CD4-positive, alpha-beta T cell (primary cell): ENCODE results near the gene PNPLA1. TPM values are rescaled to one million over a fixed set of nuclear protein-coding genes. Genes with fewer than 3 reads are reported as not detected.

ENCODE experiments used
- ATAC-seq: fragments of 200-7000 bp; cut with Tn5 transposase; one replicate; pipeline ENCODE4 v1.10.0; 2022; ENCODE audit warnings: mild to moderate bottlenecking; ENCODE audit not compliant: poor library complexity
- CTCF ChIA-PET: fragments of 350-600 bp; sonication (Branson Sonifier 250); formaldehyde crosslinking; loops from one replicate; lab custom pipeline; 2021; ENCODE audit warnings: antibody characterized with exemption, inconsistent platforms; lab: Charles Lee
- POLR2A ChIA-PET: fragments of 350-600 bp; sonication (Branson Sonifier 250); formaldehyde crosslinking; loops from one replicate; lab custom pipeline; 2021; ENCODE audit warnings: antibody characterized with exemption, inconsistent platforms; lab: Charles Lee
- DNase-seq, 14 experiments: peaks; one replicate each; pipeline ENCODE4 v3.0.0-alpha.2; 2013 to 2020; ENCODE audit warnings: mixed read lengths in 2 of 14
- H3K27ac ChIP-seq, 2 donors: one replicate each; pipeline versions ENCODE4 v1.5.1 to v1.7.0; 2013; ENCODE audit warnings: low read length in 2 of 2, low read depth in 1 of 2, mild to moderate bottlenecking in 1 of 2
- H3K27me3 ChIP-seq, 2 experiments: 1 replicate in 1 of 2; 2 replicates in 1 of 2; pipeline versions ENCODE4 v1.6.1 to v1.7.0; 2013; ENCODE audit warnings: low read length in 2 of 2, control low read depth in 1 of 2, mild to moderate bottlenecking in 1 of 2, moderate library complexity in 1 of 2; ENCODE audit not compliant: insufficient read depth in 2 of 2, control insufficient read depth in 1 of 2
- H3K36me3 ChIP-seq: one replicate; pipeline ENCODE4 v1.6.1; 2013; ENCODE audit warnings: low read length, control low read depth; ENCODE audit not compliant: insufficient read depth
- H3K4me1 ChIP-seq: one replicate; pipeline ENCODE4 v1.6.1; 2013; ENCODE audit warnings: low read length, control low read depth; ENCODE audit not compliant: insufficient read depth
- H3K4me3 ChIP-seq: one replicate; pipeline ENCODE4 v1.5.1; 2013; ENCODE audit warnings: mild to moderate bottlenecking, low read length, moderate library complexity
- H3K9me3 ChIP-seq, 2 experiments: 1 replicate in 1 of 2; 2 replicates in 1 of 2; pipeline versions ENCODE4 v1.6.1 to v1.7.0; 2013; ENCODE audit warnings: low read length in 2 of 2, mild to moderate bottlenecking in 2 of 2, control low read depth in 1 of 2, moderate library complexity in 1 of 2; ENCODE audit not compliant: control insufficient read depth in 1 of 2, insufficient read depth in 1 of 2
- H3K27ac Mint-ChIP-seq: one replicate; pipeline ENCODE4 v1.8.0; 2020; ENCODE audit warnings: mixed read lengths
- H3K27me3 Mint-ChIP-seq: one replicate; pipeline ENCODE4 v1.8.0; 2021; ENCODE audit warnings: mixed read lengths
- H3K36me3 Mint-ChIP-seq: one replicate; pipeline ENCODE4 v1.8.0; 2021; ENCODE audit warnings: low read depth, mixed read lengths
- H3K4me1 Mint-ChIP-seq: one replicate; pipeline ENCODE4 v1.8.0; 2021; ENCODE audit warnings: low read depth, mixed read lengths
- H3K4me3 Mint-ChIP-seq: one replicate; pipeline ENCODE4 v1.8.0; 2020; ENCODE audit warnings: mild to moderate bottlenecking, mixed read lengths
- H3K9me3 Mint-ChIP-seq: one replicate; pipeline ENCODE4 v1.8.0; 2020; ENCODE audit warnings: mixed read lengths
- intact Hi-C, 2 experiments: fragments of 100-400 bp; cut with DNase I in 1 of 2; cut with micrococcal nuclease in 1 of 2; formaldehyde crosslinking; loops; one replicate each; pipeline versions ENCODE4 v1.15.1 to v1.9.0; 2023 to 2025; cut with DNase I, micrococcal nuclease
- total RNA-seq, 174 experiments: library from RNA in 2 of 174; stranded (reverse) in 2 of 174; gene quantifications; one replicate each; pipeline ENCODE4 v1.2.3 and lab custom pipeline; 2021 to 2026
- TF ChIP-seq, protein P1 (sequence below): fragments of 200-600 bp; IDR thresholded peaks from one replicate; pipeline ENCODE4 v1.8.0; 2022; ENCODE audit warnings: antibody characterized with exemption, mild to moderate bottlenecking

Gene PNPLA1
- total RNA-seq, 2 experiments from 2014 or later = 0.17 TPM; not detected in 1

DNA sequence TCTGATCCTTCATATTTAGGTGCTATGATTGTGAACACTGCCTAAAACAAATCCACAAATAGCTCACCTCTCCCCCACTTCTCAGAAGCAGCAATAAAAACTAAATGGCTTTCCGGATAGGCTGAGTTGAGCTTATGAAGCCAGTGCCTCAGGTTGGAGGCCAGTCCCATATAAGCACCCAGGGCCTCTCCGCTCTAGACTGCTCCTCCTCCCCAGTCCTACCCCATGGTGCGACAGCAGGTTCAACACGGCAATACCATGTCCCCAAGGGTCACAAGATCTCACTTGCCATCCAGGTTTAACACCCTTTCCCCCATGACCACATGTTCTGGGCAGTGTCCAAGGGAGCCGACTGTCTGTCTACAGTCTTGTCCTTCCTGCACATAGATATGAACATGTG is 46.1 kb downstream of the PNPLA1 start:
- intact Hi-C loops = no loop called here
- Mint-ChIP-seq H3K4me3 (no peak overlapping the region), H3K27me3 (no peaks in the 10 kb centered on the region), H3K36me3 (no peaks in the 10 kb centered on the region), H3K27ac (no peak overlapping the region), H3K4me1 (no peaks in the 10 kb centered on the region), H3K9me3 (no peaks in the 10 kb centered on the region)
- TF ChIP-seq, protein P1, sequence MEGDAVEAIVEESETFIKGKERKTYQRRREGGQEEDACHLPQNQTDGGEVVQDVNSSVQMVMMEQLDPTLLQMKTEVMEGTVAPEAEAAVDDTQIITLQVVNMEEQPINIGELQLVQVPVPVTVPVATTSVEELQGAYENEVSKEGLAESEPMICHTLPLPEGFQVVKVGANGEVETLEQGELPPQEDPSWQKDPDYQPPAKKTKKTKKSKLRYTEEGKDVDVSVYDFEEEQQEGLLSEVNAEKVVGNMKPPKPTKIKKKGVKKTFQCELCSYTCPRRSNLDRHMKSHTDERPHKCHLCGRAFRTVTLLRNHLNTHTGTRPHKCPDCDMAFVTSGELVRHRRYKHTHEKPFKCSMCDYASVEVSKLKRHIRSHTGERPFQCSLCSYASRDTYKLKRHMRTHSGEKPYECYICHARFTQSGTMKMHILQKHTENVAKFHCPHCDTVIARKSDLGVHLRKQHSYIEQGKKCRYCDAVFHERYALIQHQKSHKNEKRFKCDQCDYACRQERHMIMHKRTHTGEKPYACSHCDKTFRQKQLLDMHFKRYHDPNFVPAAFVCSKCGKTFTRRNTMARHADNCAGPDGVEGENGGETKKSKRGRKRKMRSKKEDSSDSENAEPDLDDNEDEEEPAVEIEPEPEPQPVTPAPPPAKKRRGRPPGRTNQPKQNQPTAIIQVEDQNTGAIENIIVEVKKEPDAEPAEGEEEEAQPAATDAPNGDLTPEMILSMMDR = no peak
- Histone ChIP-seq H3K9me3 (no peaks in the 10 kb centered on the region), H3K4me1 (no peaks in the 10 kb centered on the region), H3K27me3 (no peaks in the 10 kb centered on the region), H3K27ac (no peak overlapping the region), H3K4me3 (no peak overlapping the region), H3K36me3 (no peaks in the 10 kb centered on the region)
- CTCF ChIA-PET = interaction anchor here (1.0 kb wide), 1 partner anchor 13 kb away, joined by 6 read pairs; no protein-coding TSS in a partner anchor
- POLR2A ChIA-PET = no interaction called here
- no peak for ATAC-seq
- no peak for DNase-seq

- ChIA-PET POLR2A (no interaction called here), CTCF (no interaction called here)
- no peaks in the 10 kb centered on the region for H3K36me3 ChIP-seq
- no peaks in the 10 kb centered on the region for H3K4me1 Mint-ChIP-seq
- H3K4me1 ChIP-seq = no peaks in the 10 kb centered on the region
- ATAC-seq (no peak), DNase-seq (no peak)
- H3K27me3 ChIP-seq = no peaks in the 10 kb centered on the region
- H3K27ac ChIP-seq = no peak overlapping the region
- intact Hi-C loops = no loop called here
- TF ChIP-seq, protein P1 = no peak
- no peak overlapping the region for H3K4me3 Mint-ChIP-seq
- H3K9me3 Mint-ChIP-seq = no peaks in the 10 kb centered on the region
- H3K36me3 Mint-ChIP-seq = no peaks in the 10 kb centered on the region
- no peak overlapping the region for H3K27ac Mint-ChIP-seq
- no peak overlapping the region for H3K4me3 ChIP-seq
- no peaks in the 10 kb centered on the region for H3K27me3 Mint-ChIP-seq
- no peaks in the 10 kb centered on the region for H3K9me3 ChIP-seq
Measured at GRCh38 chr6:36317623-36318022, 47.8 kb downstream of the PNPLA1 start.

- no peak overlapping the region for H3K4me3 ChIP-seq
- no peaks in the 10 kb centered on the region for H3K27me3 ChIP-seq
- H3K36me3 Mint-ChIP-seq = no peaks in the 10 kb centered on the region
- ChIA-PET POLR2A (no interaction called here), CTCF (no interaction called here)
- no peaks in the 10 kb centered on the region for H3K9me3 Mint-ChIP-seq
- H3K4me3 Mint-ChIP-seq = no peak overlapping the region
- DNase-seq (no peak), ATAC-seq (no peak)
- H3K36me3 ChIP-seq = no peaks in the 10 kb centered on the region
- H3K27ac Mint-ChIP-seq = no peak overlapping the region
- intact Hi-C loops = no loop called here
- no peaks in the 10 kb centered on the region for H3K4me1 ChIP-seq
- no peaks in the 10 kb centered on the region for H3K9me3 ChIP-seq
- no peaks in the 10 kb centered on the region for H3K27me3 Mint-ChIP-seq
- no peaks in the 10 kb centered on the region for H3K4me1 Mint-ChIP-seq
- TF ChIP-seq, protein P1 = no peak
- no peak overlapping the region for H3K27ac ChIP-seq
Measured at GRCh38 chr6:36318690-36319435, 49.0 kb downstream of the PNPLA1 start.
